ENCODE data around the gene PITPNC1. TPM values are rescaled to one million over a fixed set of nuclear protein-coding genes. Genes with fewer than 3 reads are reported as not detected.

The PITPNC1 gene
- polyA plus RNA-seq, 1 of the 3 experiments (the other 2 are of a cell fraction): 18.4 TPM

GRCh38 chr17:67628580-67629013 lies 251.5 kb downstream of the PITPNC1 start:
- WGBS (ENCODE audit: low lambda C conversion rate): 90% methylated on average over 8 of the region's 8 CpGs
- Histone ChIP-seq H3K4me3 (ENCODE audit: low read depth in 2 of 2, low read length in 1 of 2) (no peak overlapping the region), H2AFZ (ENCODE audit: low read depth) (no peak overlapping the region), H3K36me3 (replicated peaks in 1 of 2; ENCODE audit: control insufficient read depth in 1 of 2, insufficient read depth in 2 of 2, low read length in 1 of 2) (peaks cover 8 to 11% of the 10 kb centered on the region in 2 experiments), H3K9me2 (no peaks in the 10 kb centered on the region), H3F3A (replicated peaks; ENCODE audit: insufficient read depth) (peaks cover 3% of the 10 kb centered on the region), H3K9ac (no peak overlapping the region), H3K79me2 (ENCODE audit: insufficient read depth) (no peaks in the 10 kb centered on the region), H3K4me2 (no peak overlapping the region), H3K9me3 (no peaks in the 10 kb centered on the region), H3K4me1 (ENCODE audit: control insufficient read depth in 1 of 2, insufficient read depth in 2 of 2, low read depth in 1 of 2, low read length in 1 of 2) (peaks cover 0 to 4% of the 10 kb centered on the region in 2 experiments; a peak in 1 of 4 replicates), H4K20me1 (ENCODE audit: insufficient read depth) (no peaks in the 10 kb centered on the region), H3K27me3 (ENCODE audit: insufficient read depth) (no peaks in the 10 kb centered on the region), H3K27ac (ENCODE audit: low read depth in 2 of 2, low read length in 1 of 2) (no peak overlapping the region)
- DNase-seq: peak; percentile 64
- no peak for TF ChIP-seq ZBTB33 (IDR thresholded peaks at IDR 0.05; ENCODE audit: borderline replicate concordance, low read depth)
- no peak for TF ChIP-seq EP300 (IDR thresholded peaks at IDR 0.05; ENCODE audit: borderline replicate concordance in 1 of 2, low read depth in 1 of 2, low read length in 1 of 2)
- peak; percentile 36; the same call in 1 of the 2 replicates for TF ChIP-seq CTCF (IDR thresholded peaks at IDR 0.05)
- no peak for TF ChIP-seq REST (IDR thresholded peaks at IDR 0.05; ENCODE audit: low read depth, low read length)
- TF ChIP-seq NFIC (IDR thresholded peaks at IDR 0.05; ENCODE audit: borderline replicate concordance): no peak
- no peak for TF ChIP-seq NRF1 (IDR thresholded peaks at IDR 0.05; ENCODE audit: low read depth, low read length)
- TF ChIP-seq EZH2phosphoT487 (IDR thresholded peaks at IDR 0.05; ENCODE audit: borderline replicate concordance, low read depth): no peak
- no peak for TF ChIP-seq FOXM1 (IDR thresholded peaks at IDR 0.05; ENCODE audit: low read depth)
- no peak for TF ChIP-seq MAX (IDR thresholded peaks at IDR 0.05; ENCODE audit: low read depth)
- no peak for TF ChIP-seq PBX3 (IDR thresholded peaks at IDR 0.05)
- TF ChIP-seq RCOR1 (IDR thresholded peaks at IDR 0.05; ENCODE audit: low read length): no peak
- peak; percentile 29; the same call in 1 of the 2 replicates for TF ChIP-seq SMC3 (IDR thresholded peaks at IDR 0.05; ENCODE audit: low read depth, low read length)
- TF ChIP-seq POLR2AphosphoS5 (IDR thresholded peaks at IDR 0.05; ENCODE audit: low read depth, low read length): no peak
- TF ChIP-seq FOSL2 (IDR thresholded peaks at IDR 0.05; ENCODE audit: borderline replicate concordance, low read depth): no peak
- TF ChIP-seq MEF2A (IDR thresholded peaks at IDR 0.05; ENCODE audit: borderline replicate concordance, low read depth): no peak
- TF ChIP-seq USF2 (IDR thresholded peaks at IDR 0.05; ENCODE audit: borderline replicate concordance, low read depth, low read length): no peak
- TF ChIP-seq RAD21 (IDR thresholded peaks at IDR 0.05; ENCODE audit: low read length): peak; percentile 68
- ChIA-PET POLR2A (interaction anchor here (0.9 kb wide), 1 partner anchor 249 kb away, joined by 4 read pairs; no protein-coding TSS in a partner anchor), CTCF (interaction anchor here (0.8 to 5.5 kb wide), 32 partner anchors 8 to 257 kb away, joined by 3 to 95 read pairs (median 4); partner anchors contain the start of gene PITPNC1)
